Smooth muscle cell of the brain vasculature (primary cell): Measurements from ENCODE around the gene RASAL1.
A peak's percentile ranks its signal among the peaks of the same experiment; 100 is the strongest.
"Not testable (repeated sequence)": the region's sequence is repeated elsewhere in the genome, so short reads cannot be mapped to it uniquely, and the experiment has no call there.

Source experiments
- DNase-seq: peaks from one replicate; pipeline ENCODE4 v3.0.0-alpha.2; 2012; ENCODE audit warnings: low read depth, low spot score

Gene RASAL1

DNA sequence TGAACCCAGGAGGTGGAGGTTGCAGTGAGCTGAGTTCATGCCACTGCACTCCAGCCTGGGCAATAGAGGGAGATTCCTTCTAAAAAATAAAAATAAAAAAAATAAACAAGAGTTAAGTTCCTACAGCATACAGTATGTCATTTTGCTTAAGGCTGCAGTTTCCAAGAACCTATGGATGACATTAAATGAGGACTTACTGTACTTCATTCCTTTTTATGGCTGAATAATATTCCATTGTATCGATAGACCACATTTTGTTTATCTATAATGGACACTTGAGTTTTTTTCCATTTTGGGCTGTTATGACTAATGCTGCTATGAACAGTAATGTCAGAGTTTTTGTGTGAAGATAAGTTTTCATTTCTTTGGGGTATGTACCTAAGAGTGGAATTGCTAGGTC lies 17.4 kb downstream of the RASAL1 start:
- no peak for DNase-seq

DNA sequence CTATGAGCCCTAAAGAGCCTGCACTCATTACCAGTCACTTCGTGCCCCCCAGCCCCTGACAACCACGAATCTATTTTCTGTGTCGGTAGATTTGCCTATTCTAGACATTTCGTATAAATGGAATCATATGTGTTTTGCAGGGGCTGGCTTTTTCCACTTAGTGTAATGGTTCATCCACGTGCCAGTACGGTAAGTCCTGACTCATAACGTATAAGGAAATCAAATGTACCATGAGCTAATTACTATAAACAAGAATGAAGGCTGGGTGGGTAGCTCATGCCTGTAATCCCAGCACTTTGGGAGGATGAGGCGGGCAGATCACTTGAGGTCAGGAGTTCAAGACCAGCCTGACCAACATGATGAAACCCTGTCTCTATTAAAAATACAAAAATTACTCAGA lies 17.9 kb downstream of the RASAL1 start:
- not testable (repeated sequence) for DNase-seq

DNA sequence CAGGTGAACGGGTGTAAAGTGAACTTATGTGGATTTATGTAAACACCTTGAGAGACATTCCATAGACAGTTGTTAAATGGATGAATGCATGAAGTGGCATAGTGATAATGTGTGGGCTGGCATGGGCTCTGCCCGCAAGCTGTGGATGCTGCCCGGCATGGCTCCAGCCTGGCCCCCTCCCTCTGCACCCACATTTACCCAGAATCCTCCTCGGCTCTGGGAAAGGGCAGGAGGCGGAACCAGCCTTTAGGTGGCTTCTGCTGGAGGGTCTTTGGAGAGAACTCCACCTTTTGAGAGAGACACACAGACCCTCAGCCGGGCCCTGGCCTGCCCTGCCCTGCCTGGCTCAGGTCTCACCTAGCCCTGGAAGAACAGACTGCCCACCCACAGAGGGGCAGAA lies 18.7 kb downstream of the RASAL1 start:
- DNase-seq, result no peak

DNA sequence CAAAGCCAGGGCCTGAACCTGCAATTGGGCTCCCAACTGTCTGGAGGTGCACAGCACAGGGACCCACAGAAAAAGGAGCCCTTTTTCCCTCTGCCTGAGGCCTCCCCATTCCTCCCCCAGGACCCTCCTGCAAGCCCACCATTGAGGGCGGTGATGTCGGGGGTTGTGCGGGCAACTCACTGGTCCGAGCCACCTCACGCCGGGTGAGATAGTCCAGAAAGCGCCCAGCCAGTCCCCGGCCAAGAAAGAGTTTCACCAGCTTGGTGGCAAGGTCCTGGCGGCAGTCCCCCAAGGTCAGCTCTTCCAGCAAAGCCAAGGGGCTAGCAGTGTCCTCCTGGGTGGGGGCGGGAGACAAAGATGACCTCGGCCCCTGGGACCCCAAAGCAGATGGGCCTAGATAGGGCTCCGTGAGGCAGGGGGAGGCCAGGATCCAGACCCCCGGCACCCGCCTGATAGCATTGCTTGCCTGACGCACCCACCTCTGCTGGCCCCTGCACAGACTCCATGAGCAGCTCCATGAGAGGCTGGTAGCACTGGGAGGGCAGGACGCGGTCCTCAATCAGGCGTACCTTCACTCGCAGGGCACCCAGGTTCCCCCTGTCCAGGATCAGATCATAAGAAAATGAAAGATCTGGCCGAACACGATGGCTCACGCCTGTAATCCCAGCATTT lies 20.0 kb downstream of the RASAL1 start:
- no peak for DNase-seq

DNA sequence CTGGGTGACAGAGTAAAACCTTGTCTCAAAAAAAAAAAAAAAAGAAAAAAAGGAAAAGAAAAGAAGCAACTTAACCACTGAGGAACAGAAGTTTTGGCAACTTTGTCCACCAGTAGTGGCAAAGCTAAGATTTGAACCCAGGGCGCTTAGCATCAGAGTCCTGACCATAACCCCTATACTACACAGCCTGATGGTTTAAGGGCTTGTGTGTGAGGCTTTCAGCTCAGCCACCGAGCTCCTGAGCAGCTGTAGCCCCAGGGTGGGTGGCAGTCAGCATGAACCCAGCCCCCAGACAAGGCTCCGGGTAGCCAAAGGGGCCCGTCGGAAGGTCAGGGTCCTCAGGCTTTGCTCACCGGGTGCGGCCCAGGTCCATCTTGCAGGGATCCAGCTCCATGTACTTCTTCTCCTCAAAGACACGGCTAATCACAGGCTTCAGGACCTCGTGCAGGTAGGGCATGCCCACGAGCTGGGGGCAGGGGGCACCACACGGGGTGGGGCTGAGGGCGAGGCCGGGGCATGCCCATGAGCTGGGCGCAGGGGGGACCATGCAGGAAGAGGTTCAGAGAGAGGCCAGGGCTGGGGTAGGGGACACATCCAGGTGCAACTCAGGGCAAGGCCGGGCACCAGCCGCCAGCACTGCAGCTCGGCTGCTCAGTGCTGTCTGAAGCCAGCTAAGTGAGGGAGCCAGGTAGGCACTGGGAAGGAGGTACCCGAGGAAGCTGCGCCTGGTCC lies 20.9 kb downstream of the RASAL1 start:
- no peak for DNase-seq

DNA sequence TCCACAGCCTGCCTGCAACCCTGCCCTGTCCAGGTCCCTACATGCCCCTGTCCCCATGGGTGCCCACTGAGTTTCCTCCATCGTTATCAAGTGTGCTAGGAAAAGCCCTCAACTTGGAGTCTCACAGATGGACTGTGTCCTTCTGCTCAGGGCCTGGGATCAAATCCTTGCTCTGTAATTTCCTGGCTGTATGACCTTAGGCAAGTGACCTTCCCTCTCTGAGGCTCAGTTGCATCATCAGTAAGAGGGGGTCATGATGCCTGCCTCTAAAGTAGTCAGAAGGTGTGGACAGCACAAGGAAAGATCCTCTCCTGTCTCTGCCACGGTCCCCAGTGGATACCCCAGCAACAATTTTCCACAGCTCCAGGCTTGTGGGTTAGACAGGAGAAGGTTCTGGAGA lies 22.2 kb downstream of the RASAL1 start:
- no peak for DNase-seq

DNA sequence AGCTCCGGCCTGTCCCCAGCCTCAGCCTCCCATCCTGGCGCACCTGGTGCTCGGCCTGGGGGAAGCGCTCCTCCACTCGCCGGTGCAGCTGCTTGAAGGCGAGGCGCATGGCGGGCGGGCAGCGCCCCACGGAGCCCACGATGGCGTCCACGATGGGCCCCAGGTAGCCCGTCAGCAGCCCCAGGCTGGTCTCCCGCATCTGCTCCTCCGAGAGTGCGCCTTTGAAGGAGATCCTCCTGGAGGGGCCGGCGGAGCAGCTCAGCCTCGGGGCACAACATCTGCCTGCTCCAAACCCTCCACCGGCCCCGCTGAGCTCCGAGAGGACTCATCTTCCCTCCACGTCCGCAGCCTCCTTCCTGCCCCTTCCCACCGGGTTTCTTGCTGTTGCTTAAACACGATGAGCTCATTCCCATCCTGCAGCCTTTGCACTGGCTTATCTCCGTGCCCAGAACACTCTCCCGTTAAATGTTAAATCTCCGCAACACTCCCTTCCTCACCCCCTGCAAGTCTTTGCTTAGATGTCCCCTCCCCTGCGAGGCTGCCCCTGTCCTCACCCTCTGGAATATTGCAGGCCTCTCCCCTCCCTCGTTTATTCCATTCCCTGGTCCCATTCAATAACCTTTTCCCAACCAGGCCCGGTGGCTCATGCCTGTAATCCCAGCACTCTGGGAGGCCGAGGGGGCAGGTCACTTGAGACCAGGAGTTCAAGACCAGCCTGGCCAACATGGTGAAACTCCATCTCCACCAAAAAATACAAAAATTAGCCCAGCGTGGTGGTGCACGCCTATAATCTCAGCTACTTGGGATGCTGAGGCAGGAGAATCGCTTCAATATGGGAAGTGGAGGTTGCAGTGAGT lies 23.3 kb downstream of the RASAL1 start:
- no peak for DNase-seq

DNA sequence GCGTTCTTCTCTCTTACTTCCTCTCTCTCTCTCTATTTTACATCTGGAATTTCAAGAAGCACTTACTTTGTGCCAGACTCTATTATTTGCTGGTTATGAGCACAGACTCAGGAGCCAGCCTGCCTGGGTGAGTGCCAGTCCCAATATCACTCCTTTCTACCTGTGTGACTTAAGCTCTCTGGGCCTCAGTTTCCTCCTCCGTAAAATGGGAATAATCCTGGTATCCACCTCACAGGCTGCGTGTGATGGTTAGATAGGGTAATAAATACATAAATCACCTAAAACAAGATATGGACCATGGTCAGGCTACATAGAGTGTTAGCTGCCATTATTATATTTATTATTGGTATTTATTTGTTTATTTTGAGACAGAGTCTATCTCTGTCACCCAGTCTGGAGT lies 24.3 kb downstream of the RASAL1 start:
- no peak for DNase-seq

DNA sequence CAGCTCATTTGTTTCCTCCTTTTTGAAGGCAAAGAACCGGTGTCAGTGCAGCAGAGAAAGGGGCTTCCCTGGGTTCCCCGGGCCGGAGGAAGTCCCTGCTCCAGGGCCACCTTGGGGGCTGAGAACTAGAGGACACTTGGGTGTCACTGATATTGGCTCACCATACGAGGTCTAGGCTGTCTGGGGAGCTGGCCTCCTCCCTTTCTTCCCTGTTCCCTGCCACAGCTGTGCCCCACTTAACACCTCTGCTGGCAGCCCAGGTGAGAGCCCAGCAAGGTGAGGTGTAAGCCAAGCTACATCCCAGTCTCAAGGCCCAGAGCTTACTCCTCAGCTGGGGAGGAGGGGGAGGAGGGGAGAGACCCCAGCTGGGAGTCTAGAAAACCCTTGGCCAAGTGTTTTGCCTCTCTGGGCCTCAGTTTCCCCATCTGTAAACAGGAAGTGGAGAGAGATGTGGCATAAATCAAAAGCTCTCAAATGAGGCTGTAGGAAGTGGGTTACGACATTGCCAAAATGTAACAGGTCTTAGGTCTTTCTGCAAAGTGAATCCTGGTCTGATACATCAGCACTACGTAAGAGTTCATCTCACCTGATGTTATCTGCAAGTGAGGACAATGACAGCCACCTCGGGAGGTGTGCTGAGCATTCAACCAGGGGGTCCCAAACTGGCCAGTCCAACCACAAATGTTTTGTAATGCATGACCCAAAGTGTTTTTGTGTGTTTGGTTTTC lies 25.5 kb downstream of the RASAL1 start:
- no peak for DNase-seq

DNA sequence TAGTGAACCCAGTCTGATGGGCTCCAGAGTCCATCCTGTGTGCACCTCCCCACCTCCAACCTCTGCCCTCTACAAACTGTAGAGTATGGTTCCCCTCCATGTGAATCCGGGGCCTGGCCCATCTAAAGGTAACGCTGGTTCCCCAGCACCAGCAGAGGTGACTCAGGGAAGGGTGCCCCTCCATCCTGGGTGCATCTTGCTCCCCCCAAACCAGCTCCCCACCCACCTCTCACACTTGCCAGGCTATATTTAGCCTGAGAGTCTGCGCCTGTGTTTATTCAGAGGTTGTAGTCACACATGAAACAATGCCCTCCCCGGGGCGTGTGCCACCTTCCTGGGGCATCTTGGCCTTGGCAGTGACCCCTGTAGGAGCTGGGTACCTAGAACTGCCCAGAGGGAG lies 26.2 kb downstream of the RASAL1 start:
- no peak for DNase-seq

DNA sequence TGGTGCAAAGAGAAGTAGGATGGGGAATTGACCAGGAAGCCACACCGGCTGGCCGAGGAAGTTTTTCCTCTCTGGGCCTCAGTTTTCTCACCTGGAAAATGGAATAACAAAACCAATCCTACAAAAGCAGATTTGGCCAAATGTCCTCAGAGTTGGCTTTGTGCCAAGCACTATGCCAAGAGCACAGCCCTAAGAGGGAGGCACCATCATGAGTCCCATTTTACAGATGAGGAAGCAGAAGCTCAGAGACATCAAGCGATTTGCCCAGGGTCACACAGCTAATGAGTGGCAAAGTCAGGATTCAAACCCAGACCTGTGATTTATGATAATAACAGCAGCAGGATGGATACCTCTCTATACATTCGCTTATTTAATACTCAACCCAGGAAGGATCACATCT lies 27.3 kb downstream of the RASAL1 start:
- no peak for DNase-seq

DNA sequence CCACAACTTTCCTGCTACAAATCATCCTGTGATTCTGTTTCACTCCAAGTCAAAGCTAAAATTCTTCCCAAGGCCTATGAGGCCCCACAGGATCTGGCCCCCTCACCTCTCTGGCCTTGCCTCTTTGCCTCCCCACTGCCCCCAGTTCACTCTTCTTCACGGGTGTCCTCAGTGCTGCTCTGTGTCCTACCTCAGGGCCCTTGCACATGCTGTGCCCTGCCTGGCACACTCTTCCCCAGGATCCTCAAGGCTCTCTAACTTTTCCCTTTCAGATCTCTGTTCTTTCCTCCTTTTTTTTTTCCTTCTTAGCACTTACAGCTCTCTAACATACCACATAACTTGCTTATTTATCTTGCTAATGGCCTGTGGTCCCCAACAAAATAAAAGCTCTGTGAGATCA lies 29.2 kb downstream of the RASAL1 start:
- DNase-seq, result no peak

DNA sequence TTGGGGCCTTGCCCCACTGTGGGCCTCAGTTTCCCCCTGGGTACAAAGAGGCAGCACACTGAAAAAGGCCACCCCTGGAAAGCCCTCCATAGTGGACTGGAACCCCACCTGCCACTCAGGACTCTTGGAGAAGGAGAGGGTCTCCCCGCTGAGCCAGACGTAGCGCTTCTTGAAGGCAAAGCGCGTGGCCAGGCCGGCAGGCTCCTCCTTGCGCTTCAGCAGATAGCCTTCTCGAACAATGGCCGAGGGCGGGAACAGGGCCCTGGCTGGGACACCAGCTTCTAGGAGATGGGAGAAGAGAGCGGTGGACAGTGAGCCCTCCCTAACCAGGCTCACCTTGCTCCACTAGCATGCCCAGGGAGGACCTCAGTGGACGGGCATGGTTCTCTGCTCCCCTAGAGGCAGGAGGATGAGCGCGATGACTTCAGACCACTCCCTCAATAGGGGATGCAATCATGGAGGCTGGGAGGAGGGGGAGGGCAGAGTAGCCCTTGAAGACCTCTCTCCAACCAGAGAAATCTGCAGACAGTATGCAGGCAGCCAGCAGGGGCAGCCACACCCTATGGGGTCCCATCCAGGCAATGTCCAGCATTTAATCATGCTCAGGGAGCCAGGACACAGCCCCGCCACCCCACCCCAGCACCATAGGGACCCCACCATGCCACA lies 29.8 kb downstream of the RASAL1 start:
- no peak for DNase-seq

DNA sequence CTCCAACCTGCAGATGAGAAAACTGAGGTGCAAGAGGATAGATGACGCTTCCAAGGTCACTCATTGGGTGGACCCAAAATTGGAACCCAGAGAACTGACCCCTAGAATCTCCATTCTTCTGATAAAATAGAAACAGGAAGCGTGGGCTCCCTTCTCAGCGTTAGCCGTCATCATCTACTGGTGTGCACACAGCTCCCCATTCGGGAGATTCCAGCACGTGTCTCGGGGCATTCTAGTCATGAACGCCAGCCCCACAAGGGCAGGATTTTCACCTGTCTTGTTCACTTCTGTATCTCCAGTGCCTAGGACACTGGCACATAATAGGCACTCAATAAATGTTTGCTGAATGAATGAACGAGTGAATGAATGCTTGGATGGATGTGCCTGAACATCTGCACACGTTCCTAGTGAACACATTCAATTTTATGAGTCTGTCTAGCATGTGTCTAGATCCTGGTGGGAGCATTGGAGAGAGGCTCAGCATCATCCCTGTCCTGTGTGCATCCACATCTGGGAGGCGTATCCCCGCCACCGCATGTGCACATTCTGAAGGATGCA lies 30.5 kb downstream of the RASAL1 start:
- no peak for DNase-seq

DNA sequence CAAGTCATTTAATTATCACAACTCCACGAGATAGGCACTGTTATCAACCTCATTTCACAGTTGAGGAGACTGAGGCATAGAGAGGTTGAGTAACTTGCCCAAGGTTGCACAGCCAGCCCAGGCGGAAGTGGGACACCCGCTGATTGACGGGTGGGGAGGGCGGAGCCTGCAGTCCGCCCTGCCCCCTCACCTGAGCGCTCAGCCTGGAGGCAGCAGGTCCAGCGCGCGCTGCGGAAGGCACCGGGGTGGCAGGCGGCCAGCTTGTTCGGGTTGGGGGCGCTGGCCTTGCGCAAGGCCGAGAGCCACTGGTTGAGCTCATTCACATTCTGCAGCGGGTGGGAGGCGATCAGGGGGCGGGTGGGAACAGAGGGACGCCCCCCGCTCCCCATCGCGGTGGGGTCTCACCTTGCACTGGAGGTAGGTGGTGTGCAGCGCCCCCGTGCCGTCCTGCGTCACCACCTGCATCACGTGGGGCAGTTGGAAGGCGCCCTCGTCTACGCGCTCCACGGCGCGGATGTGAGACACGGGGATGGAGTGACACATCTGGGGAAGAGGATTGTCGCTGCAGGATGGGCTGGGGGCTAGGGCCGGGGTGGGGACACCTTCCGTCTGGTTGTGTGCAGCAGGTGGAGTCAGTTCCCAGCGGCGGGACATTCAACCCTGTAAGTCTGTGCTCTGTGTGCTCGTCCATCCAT lies 31.7 kb downstream of the RASAL1 start:
- no peak for DNase-seq

DNA sequence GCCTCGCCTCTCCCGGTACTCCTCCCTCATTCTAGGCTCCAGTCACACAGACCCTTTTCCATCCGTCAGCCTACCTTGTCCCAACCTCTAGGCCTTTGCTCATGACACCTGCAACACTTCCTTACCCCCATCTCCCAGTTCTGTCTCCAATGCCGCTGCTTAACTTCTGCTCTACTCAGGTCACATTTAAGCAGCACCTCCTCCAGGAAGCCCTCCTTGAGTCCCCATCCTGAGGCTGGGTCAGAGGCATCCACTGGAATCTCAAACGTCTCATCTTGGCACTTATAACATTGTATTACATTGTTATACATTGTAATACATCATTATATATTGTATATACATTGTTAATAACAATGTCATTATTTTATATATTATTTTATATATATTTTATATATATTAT lies 32.8 kb downstream of the RASAL1 start:
- DNase-seq, result no peak

DNA sequence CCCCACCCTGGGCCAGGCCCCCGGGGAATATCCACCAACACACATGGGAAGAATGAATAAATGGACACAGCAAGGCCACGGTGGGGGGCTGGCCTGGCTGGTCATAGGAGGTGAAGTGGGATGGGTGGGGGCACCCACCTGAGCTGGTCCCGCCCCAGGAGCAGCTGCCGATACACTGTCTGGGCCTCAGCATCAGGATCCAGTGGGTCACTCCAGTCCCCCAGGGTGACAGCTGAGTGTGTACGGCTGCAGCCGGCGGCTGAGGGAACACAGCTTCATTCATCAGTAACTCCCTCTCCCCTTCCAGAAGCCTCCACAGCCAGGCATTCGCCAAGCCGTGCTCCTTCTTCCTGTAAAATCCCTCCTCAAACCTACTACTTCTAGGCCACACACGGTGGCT lies 33.8 kb downstream of the RASAL1 start:
- no peak for DNase-seq

DNA sequence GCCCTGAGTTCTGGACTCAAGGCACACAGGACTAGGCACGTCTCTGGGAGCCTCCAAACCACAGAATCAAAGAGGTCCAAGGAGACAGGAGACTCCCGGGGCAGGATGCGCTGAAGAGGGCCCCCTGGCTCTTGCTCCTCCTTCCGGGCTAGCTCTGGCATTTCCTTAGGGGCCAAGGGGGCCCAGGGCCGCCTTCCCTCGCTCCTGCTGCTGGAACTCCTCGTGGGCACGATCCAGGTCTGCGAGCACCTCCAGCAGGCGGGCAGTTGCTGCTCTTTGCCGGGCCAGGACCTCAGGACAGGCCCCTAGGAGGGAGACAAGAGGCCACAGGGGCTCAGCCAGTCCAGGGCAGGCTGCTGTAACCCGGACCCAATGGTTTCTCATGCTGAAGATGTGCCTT lies 35.8 kb downstream of the RASAL1 start:
- no peak for DNase-seq

DNA sequence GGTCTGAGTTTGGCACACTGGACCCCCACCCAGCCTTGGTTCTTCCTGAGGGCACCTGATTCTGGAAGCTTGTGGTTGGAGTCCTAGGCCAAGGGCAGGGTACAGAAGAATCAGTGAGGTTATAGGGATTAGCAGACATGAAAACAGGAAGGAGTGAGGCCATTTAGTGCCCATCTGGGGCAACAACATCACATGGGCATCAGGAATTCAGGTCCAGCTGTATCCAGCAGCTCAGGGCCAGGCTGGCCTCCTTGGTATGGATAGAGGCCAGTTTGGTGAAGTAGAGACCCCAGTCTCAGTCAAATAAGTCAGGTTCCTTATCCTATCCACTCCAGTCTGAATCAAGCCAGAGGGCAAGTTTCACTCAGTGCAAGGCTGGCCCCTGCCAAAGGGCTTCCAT lies 36.2 kb downstream of the RASAL1 start:
- DNase-seq, result no peak

DNA sequence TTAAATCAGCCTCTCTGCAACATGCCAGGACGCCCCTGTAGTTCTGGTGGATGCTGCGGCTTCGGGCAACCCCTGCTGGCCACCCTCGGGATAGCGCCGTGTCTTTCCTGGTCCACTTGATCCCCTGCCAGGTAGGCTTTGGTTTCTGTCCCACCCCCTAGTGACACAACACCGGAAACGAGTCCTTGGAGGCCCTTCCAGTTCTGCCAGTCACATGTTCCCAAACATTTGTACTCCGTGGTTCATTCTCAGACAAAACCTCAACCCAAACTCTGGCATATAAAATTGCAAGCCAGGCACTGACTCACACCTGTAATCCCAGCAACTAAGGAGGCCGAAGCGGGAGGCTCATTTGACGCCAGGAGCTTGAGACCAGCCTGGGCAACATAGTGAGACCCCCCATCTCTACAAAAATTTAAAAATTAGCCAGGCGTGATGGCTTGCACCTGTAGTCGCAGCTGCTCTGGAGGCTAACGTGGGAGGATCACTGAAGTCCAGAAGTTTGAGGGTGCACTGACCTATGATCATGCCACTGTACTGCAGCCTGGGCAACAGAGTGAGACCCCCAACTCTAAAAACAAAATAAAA lies 37.0 kb downstream of the RASAL1 start:
- peak; percentile 10 for DNase-seq
